ENCODE results near the gene CALML4. TPM values are rescaled to one million over a fixed set of nuclear protein-coding genes. Genes with fewer than 3 reads are reported as not detected.

The CALML4 gene
- total RNA-seq, 4 donors from 2014 or later = 0.88 to 13.8 (median 8.3) TPM

DNA sequence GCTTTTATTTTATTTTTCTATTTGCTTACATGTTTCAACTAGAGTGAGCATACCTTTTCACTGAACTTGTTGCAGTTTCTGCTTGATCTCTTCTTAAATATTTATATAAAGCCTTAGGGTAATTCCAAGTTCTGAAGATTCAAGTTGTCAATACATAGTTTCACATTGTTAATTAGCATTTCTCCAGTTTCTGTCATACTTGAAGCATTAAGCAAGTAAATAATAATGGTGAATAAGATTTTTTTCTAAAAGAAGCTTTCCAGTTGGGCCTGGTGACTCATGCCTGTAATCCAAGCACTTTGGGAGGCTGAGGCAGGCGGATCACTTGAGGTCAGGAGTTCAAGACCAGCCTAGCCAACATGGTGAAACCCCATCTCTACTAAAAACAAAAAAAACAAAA is 53.9 kb downstream of the CALML4 start:
- intact Hi-C loops (cut with DNase I; ENCODE audit: low total_unique reads) = no loop called here
- no peak for DNase-seq
- no peak overlapping the region for H3K4me3 ChIP-seq
- H3K36me3 ChIP-seq = no peaks in the 10 kb centered on the region
- no peak overlapping the region for H3K27ac ChIP-seq
- H3K4me1 ChIP-seq = no peaks in the 10 kb centered on the region
- no peaks in the 10 kb centered on the region for H3K27me3 ChIP-seq
- H3K9me3 ChIP-seq = no peaks in the 10 kb centered on the region
- no peak for TF ChIP-seq POLR2A (IDR thresholded peaks at IDR 0.05)
- TF ChIP-seq, protein P1, sequence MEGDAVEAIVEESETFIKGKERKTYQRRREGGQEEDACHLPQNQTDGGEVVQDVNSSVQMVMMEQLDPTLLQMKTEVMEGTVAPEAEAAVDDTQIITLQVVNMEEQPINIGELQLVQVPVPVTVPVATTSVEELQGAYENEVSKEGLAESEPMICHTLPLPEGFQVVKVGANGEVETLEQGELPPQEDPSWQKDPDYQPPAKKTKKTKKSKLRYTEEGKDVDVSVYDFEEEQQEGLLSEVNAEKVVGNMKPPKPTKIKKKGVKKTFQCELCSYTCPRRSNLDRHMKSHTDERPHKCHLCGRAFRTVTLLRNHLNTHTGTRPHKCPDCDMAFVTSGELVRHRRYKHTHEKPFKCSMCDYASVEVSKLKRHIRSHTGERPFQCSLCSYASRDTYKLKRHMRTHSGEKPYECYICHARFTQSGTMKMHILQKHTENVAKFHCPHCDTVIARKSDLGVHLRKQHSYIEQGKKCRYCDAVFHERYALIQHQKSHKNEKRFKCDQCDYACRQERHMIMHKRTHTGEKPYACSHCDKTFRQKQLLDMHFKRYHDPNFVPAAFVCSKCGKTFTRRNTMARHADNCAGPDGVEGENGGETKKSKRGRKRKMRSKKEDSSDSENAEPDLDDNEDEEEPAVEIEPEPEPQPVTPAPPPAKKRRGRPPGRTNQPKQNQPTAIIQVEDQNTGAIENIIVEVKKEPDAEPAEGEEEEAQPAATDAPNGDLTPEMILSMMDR (IDR thresholded peaks at IDR 0.05) = no peak

- Histone ChIP-seq H3K4me3 (no peak overlapping the region), H3K27me3 (no peaks in the 10 kb centered on the region), H3K27ac (no peak overlapping the region), H3K9me3 (no peaks in the 10 kb centered on the region), H3K36me3 (no peaks in the 10 kb centered on the region), H3K4me1 (no peaks in the 10 kb centered on the region)
- intact Hi-C loops (cut with DNase I; ENCODE audit: low total_unique reads) = no loop called here
- no peak for TF ChIP-seq POLR2A (IDR thresholded peaks at IDR 0.05)
- TF ChIP-seq, protein P1 (IDR thresholded peaks at IDR 0.05) = no peak
- no peak for DNase-seq
These were observed 54.9 kb downstream of the CALML4 start for GRCh38 chr15:68150187-68150586.

GRCh38 chr15:68149059-68149458 is 56.1 kb downstream of the CALML4 start:
- H3K4me3 ChIP-seq = no peak overlapping the region
- no peaks in the 10 kb centered on the region for H3K27me3 ChIP-seq
- no peaks in the 10 kb centered on the region for H3K4me1 ChIP-seq
- no peak overlapping the region for H3K27ac ChIP-seq
- no peaks in the 10 kb centered on the region for H3K36me3 ChIP-seq
- intact Hi-C loops (cut with DNase I; ENCODE audit: low total_unique reads) = no loop called here
- TF ChIP-seq, protein P1 (IDR thresholded peaks at IDR 0.05) = no peak
- TF ChIP-seq POLR2A (IDR thresholded peaks at IDR 0.05) = no peak
- H3K9me3 ChIP-seq = no peaks in the 10 kb centered on the region
- no peak for DNase-seq

DNA sequence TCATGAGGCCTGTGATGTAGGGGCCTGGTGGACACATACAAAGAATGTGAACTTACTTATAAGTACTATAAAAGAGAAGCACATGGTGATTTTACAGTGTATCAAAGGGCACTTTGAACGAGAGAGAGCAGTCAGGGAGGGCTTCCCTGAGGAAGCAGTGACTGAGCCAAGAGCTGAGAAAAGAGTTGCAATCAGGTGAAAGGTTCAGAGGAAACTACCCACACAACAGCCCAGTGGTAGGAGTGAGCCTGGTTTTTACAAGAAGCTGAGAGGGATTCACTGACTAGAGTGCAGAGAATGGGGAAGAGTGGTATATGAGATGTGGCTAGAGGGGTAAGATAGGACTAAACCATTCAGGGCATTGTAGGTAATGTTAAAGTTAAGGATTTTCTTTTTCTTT is 57.1 kb downstream of the CALML4 start:
- H3K27me3 ChIP-seq = no peaks in the 10 kb centered on the region
- H3K9me3 ChIP-seq = no peaks in the 10 kb centered on the region
- TF ChIP-seq POLR2A (IDR thresholded peaks at IDR 0.05) = no peak
- no peak overlapping the region for H3K4me3 ChIP-seq
- H3K4me1 ChIP-seq = no peaks in the 10 kb centered on the region
- intact Hi-C loops (cut with DNase I; ENCODE audit: low total_unique reads) = no loop called here
- no peaks in the 10 kb centered on the region for H3K36me3 ChIP-seq
- no peak overlapping the region for H3K27ac ChIP-seq
- no peak for DNase-seq

- H3K27ac ChIP-seq = no peak overlapping the region
- no peaks in the 10 kb centered on the region for H3K27me3 ChIP-seq
- intact Hi-C loops (cut with DNase I; ENCODE audit: low total_unique reads) = no loop called here
- H3K9me3 ChIP-seq = no peaks in the 10 kb centered on the region
- no peak overlapping the region for H3K4me3 ChIP-seq
- no peak for DNase-seq
- H3K36me3 ChIP-seq = no peaks in the 10 kb centered on the region
- no peaks in the 10 kb centered on the region for H3K4me1 ChIP-seq
- no peak for TF ChIP-seq POLR2A (IDR thresholded peaks at IDR 0.05)
- TF ChIP-seq, protein P1 (IDR thresholded peaks at IDR 0.05) = no peak
These were observed 59.4 kb downstream of the CALML4 start for GRCh38 chr15:68145706-68146105.

- no peaks in the 10 kb centered on the region for H3K4me1 ChIP-seq
- intact Hi-C loops (cut with DNase I; ENCODE audit: low total_unique reads) = no loop called here
- H3K27me3 ChIP-seq = no peaks in the 10 kb centered on the region
- TF ChIP-seq, protein P1 (IDR thresholded peaks at IDR 0.05) = no peak
- no peak for TF ChIP-seq POLR2A (IDR thresholded peaks at IDR 0.05)
- H3K36me3 ChIP-seq = no peaks in the 10 kb centered on the region
- no peaks in the 10 kb centered on the region for H3K9me3 ChIP-seq
- no peak for DNase-seq
- no peak overlapping the region for H3K4me3 ChIP-seq
- H3K27ac ChIP-seq = no peak overlapping the region
These were observed 61.3 kb downstream of the CALML4 start for GRCh38 chr15:68143785-68144184.
